Measurements from ENCODE around the gene AFAP1L2.

AFAP1L2 gene

GRCh38 chr10:114258274-114258840 lies 145.9 kb downstream of the AFAP1L2 start:
- no peak for DNase-seq

GRCh38 chr10:114257498-114257897 lies 146.8 kb downstream of the AFAP1L2 start:
- DNase-seq, result no peak

GRCh38 chr10:114256822-114257221 lies 147.5 kb downstream of the AFAP1L2 start:
- DNase-seq, result no peak

- no peak for DNase-seq
These were observed 148.1 kb downstream of the AFAP1L2 start for GRCh38 chr10:114256008-114256765.

GRCh38 chr10:114255227-114255626 lies 149.1 kb downstream of the AFAP1L2 start:
- DNase-seq, result no peak

GRCh38 chr10:114252883-114253282 lies 151.4 kb downstream of the AFAP1L2 start:
- DNase-seq, result no peak

GRCh38 chr10:114252092-114252491 lies 152.2 kb downstream of the AFAP1L2 start:
- no peak for DNase-seq

GRCh38 chr10:114250716-114251115 lies 153.6 kb downstream of the AFAP1L2 start:
- DNase-seq, result no peak

GRCh38 chr10:114250236-114250635 lies 154.1 kb downstream of the AFAP1L2 start:
- DNase-seq, result no peak

- DNase-seq, result no peak
These were observed 157.5 kb downstream of the AFAP1L2 start for GRCh38 chr10:114246679-114247305.

GRCh38 chr10:114245121-114245791 lies 159.0 kb downstream of the AFAP1L2 start:
- DNase-seq, result no peak
